ENCODE results near the gene SPATA2L. TPM values are rescaled to one million over a fixed set of nuclear protein-coding genes. Genes with fewer than 3 reads are reported as not detected.

Gene SPATA2L
- total and polyA plus RNA-seq, 2 of the 13 experiments (the other 11 are each of a cell fraction or from before 2014, with no cell fraction given): 9.1 to 20.7 TPM

GRCh38 chr16:89693931-89694783 lies 7.3 kb downstream of the SPATA2L start (continued):
- TF ChIP-seq ZGPAT (CRISPR knock-in tag; IDR thresholded peaks at IDR 0.05) (peak; percentile 24; the same call in 1 of the 2 replicates), TMF1 (CRISPR knock-in tag; IDR thresholded peaks at IDR 0.05; ENCODE audit: low read depth) (no peak), ZNF263 (CRISPR knock-in tag; IDR thresholded peaks at IDR 0.05) (peak; percentile 67), BCL3 (CRISPR knock-in tag; IDR thresholded peaks at IDR 0.05) (0 out of 2 replicates have a peak, but pooled peaks have one; percentile 51), MXI1 (IDR thresholded peaks at IDR 0.05; ENCODE audit: borderline replicate concordance, low read depth, low read length) (no peak), ZNF687 (CRISPR knock-in tag; IDR thresholded peaks at IDR 0.05) (peak; percentile 78), SMAD9 (CRISPR knock-in tag; IDR thresholded peaks at IDR 0.05) (no peak; the same call in 1 of the 2 replicates), GATA4 (IDR thresholded peaks at IDR 0.05; ENCODE audit: borderline replicate concordance, low read depth) (no peak), THAP8 (CRISPR knock-in tag; IDR thresholded peaks at IDR 0.05; ENCODE audit: borderline replicate concordance) (no peak), ZNF7 (CRISPR knock-in tag; IDR thresholded peaks at IDR 0.05) (no peak), SKIL (CRISPR knock-in tag; IDR thresholded peaks at IDR 0.05; ENCODE audit: borderline replicate concordance) (peak; percentile 98), NFE2 (CRISPR knock-in tag; IDR thresholded peaks at IDR 0.05) (no peak), ZNF614 (CRISPR knock-in tag; IDR thresholded peaks at IDR 0.05; ENCODE audit: borderline replicate concordance) (no peak), ZNF558 (CRISPR knock-in tag; IDR thresholded peaks at IDR 0.05; ENCODE audit: borderline replicate concordance) (no peak), ETV5 (CRISPR knock-in tag; IDR thresholded peaks at IDR 0.05; ENCODE audit: borderline replicate concordance) (peak; percentile 22; the same call in 1 of the 2 replicates)
- TF ChIP-seq, protein P1, sequence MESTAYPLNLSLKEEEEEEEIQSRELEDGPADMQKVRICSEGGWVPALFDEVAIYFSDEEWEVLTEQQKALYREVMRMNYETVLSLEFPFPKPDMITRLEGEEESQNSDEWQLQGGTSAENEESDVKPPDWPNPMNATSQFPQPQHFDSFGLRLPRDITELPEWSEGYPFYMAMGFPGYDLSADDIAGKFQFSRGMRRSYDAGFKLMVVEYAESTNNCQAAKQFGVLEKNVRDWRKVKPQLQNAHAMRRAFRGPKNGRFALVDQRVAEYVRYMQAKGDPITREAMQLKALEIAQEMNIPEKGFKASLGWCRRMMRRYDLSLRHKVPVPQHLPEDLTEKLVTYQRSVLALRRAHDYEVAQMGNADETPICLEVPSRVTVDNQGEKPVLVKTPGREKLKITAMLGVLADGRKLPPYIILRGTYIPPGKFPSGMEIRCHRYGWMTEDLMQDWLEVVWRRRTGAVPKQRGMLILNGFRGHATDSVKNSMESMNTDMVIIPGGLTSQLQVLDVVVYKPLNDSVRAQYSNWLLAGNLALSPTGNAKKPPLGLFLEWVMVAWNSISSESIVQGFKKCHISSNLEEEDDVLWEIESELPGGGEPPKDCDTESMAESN (CRISPR knock-in tag; conservative IDR thresholded peaks at IDR 0.05): no peak
